ENCODE results near the gene RPL26.
"Not testable (repeated sequence)": the region's sequence is repeated elsewhere in the genome, so short reads cannot be mapped to it uniquely, and the experiment has no call there.

The RPL26 gene

GRCh38 chr17:8383143-8383822 lies at the start of gene RPL26:
RPL26 (minus strand) TSS chr17:8383193; CDS start chr17:8382310, 883 bp downstream.
- peak; percentile 98 to 100 for DNase-seq

DNA sequence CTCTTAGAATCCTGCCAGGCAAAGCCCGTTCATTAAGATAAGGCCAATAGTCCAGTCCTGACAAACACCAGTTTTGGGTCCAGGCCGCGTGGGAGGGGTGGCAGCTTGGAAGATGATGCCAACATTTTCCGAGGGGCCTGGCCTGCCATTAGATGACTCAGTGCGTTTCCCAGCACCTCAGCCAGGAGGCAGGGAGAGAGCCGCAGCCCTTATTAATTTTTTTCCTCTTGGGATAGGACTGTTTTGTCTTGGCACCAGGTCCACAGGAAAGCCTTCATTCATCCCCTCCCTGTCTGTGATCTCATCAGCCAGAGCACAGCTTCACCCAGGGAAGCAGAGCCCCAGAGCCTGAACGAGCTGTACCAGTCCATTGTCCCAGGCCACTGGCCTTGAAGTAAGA lies 48.0 kb upstream of the RPL26 start:
- DNase-seq, result no peak

- DNase-seq, result no peak
Observed at GRCh38 chr17:8426802-8427201, 43.8 kb upstream of the RPL26 start.

- no peak for DNase-seq
Observed at GRCh38 chr17:8426094-8426720, 43.2 kb upstream of the RPL26 start.

DNA sequence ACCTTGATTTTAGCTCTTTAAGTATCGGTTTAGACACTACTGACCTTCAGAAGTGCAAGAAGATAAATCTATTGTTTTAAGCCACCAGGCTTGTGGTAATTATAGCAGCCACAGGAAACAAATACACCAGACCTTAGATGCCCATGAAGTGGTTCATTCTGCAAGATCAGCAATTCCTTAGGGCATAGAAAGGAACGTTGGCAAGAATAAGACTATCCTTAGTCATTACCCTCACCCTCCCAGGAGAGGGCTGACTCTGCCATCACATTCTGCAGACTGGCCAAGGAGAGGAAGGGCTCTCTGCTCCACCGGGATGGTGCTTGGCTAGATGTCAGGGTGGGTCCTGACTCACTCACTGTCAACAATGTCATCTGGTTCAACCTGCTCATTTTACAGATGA lies 38.6 kb upstream of the RPL26 start:
- no peak for DNase-seq

GRCh38 chr17:8420041-8420934 lies 37.3 kb upstream of the RPL26 start:
- peak; percentile 67 to 74 for DNase-seq

DNA sequence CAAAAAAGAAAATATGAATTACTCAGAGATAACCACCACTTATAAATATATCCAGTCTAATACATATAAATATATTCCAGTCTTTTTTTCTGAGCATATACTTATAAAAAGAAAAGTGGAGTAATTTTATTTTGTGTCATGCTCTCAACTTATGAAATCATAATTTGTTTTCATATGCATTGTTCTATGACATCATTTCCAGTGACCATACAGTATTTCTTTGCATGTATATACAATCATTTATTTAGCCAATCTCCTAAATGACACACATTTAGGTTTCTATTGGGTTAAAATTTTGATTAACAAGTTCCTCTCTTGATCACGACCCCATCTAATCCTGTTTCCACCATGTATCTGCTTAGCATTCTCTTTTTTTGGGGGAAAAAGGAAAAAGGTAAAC lies 36.3 kb upstream of the RPL26 start:
- no peak for DNase-seq

DNA sequence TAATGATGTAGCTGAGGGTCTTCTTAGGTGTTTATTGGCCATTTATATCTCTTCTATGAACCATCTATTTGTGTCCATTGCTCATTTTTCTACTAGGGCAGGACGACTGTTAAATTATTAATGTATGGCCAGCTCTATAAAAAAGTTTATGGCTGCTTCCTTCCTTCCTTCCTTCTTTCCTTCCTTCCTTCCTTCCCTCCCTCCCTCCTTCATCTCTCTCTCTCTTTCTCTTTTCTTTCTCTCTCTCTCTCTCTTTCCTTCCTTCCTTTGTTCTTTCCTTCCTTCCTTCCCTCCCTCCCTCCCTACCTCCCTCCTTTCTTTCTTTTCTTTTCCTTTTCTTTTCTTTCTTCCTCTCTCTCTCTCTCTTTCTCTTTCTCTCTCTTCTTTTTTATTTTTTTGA lies 35.5 kb upstream of the RPL26 start:
- no peak for DNase-seq

DNA sequence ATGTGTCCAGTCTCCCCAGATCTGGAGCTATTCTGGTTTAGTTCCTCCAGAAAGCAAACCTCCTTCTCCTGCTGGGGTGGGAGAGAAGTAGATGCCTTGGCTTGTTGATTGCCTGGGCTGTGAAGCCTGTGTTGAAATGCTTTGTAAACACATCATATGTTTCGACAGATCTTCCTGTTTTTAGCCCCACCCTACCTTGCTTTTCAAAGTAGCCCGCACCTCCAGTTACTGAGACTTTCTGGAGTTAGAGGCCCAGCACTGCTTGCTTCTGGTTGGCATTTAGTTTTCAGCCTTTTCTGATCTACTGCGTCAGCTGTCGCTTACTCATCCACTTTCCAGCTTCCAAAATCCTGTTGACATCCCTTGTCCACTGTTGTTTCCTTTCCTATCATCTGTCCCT lies 34.8 kb upstream of the RPL26 start:
- peak; percentile 71 to 82 for DNase-seq

DNA sequence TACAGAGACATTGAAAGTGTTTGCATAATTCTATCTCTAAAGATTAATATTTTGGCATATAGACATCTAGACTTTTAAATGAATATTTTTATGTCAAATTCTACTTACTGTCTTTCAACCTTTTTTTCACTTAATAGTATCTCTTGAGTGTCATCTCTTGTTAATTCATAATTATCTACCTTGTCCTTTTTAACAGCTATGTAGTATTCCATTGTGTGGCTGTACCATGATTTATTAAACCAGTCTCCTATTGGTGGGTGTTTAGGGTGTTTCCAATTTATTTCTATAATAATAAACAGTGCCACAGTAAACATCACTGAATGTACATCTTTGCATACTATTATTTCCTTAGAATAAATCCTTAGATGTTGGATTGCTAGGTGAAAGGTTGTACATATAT lies 30.9 kb upstream of the RPL26 start:
- no peak for DNase-seq

DNA sequence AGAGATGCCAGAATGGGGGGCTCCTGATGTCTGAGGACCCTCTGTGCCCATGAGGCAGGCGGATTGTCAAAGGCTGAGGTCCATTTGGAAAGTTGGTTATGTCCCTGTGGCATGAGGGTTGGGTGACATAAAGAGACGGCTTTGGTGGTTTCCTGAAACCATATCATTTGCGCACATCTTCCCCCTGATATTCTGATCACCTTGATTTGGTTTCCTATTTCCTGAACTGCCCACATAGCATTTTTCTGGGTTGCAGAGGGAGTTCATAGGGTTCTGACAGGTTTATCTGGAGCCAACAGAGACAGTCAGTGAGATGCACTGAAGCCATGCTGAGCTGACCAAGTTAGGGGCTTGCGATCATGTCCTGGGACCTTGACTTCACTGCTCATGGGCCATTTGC lies 30.3 kb upstream of the RPL26 start:
- no peak for DNase-seq

- DNase-seq, result no peak
Observed at GRCh38 chr17:8412089-8412488, 29.1 kb upstream of the RPL26 start.

DNA sequence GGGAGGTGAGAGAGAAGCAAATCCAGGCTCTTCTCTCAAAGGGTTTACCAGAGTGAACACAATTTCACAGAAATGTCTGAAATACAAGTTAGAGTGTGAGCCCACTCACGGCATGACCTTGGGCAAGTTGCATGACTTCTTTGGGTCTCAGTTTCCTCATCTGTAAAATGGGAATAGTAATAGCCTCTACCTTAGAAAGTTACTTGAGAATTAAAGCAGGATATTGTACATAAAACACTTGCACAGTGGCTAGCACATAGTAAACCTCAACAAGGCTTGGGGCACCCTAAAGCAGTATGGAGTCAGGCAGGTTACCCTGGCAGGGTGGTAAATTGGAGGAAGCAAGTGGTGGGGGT lies 27.9 kb upstream of the RPL26 start:
- DNase-seq, result no peak

- DNase-seq, result peak; percentile 72 to 95
Observed at GRCh38 chr17:8409966-8410882, 27.2 kb upstream of the RPL26 start.

- no peak for DNase-seq
Observed at GRCh38 chr17:8408371-8408770, 25.4 kb upstream of the RPL26 start.

GRCh38 chr17:8406174-8406573 lies 23.2 kb upstream of the RPL26 start:
- DNase-seq, result no peak

GRCh38 chr17:8405499-8406016 lies 22.6 kb upstream of the RPL26 start:
- no peak for DNase-seq

GRCh38 chr17:8402921-8403536 lies 20.0 kb upstream of the RPL26 start:
- no peak for DNase-seq

DNA sequence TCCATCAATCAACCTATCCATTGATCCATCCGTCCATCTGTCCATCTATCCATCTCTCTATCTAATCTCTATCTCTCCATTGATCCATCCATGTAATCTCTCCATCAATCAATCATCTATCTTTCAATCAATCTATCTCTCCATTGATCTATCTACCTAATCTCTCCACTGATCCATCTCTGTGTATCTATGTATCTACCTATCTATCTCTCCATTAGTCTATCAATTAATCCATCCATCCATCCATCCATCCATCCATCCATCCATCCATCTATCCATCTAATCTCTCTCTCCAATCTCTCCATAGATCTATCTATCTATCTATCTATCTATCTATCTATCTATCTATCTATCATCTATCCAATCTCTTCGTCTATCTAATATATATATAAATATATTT lies 18.1 kb upstream of the RPL26 start:
- DNase-seq, result no peak

DNA sequence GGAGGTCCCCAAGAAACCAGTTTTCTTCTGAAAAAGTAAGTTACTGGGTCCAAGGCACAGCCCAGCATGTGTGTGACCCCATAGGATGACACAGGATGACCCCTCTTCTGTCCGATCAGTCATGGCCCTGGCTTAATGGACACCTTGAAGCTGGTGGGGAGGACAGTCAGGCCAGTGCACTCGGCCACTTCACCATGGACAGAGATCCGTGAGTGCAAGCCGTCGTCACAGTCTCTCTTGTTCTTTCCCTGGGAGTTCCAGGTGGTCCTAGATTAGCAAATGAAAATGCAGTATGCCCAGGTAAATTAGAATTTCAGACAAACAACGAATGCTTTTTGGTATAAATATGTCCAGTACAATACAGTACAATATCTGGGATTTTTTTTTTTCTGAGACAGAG lies 16.0 kb upstream of the RPL26 start:
- DNase-seq, result no peak

- DNase-seq, result no peak
Observed at GRCh38 chr17:8397636-8398035, 14.6 kb upstream of the RPL26 start, which contains the start of gene RNF222. RNF222 (minus strand) TSS chr17:8397827; CDS start chr17:8393461, 4,366 bp downstream.

DNA sequence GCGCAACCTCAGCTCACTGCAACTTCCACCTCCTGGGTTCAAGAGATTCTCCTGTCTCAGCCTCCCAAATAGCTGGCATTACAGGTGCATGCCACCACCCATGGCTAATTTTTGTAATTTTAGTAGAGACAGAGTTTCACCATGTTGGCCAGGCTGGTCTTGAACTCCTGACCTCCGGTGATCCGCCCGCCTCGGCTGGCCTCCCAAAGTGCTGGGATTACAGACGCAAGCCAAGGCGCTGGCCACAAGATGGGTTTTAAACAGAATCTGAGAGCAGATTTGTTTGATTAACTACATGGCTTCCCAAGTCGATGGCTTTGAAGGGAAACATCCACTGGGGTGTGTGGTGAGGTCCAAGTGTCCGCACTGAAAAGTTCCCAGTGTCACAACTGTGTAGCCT lies 11.5 kb upstream of the RPL26 start:
- not testable (repeated sequence) for DNase-seq
